IMR-90 (cell line): ENCODE measurements around the gene PTPN23. TPM values are rescaled to one million over a fixed set of nuclear protein-coding genes. Genes with fewer than 3 reads are reported as not detected.

ENCODE experiments used
- ATAC-seq: fragments of 200-7000 bp; cut with Tn5 transposase; 2 replicates; pipeline ENCODE4 v1.9.1; 2020; ENCODE audit warnings: low read depth, mild to moderate bottlenecking, moderate library complexity
- BruUV-seq: library from RNA; stranded (reverse); fragments of 400-500 nt; replicated peaks from 2 replicates; lab custom pipeline; 2021; lab: Mats Ljungman, UMichigan
- CTCF ChIA-PET: fragments of 300-600 bp; formaldehyde crosslinking; extraction: SDS; loops from one replicate; lab custom pipeline; 2021; ENCODE audit warnings: antibody characterized with exemption; lab: Yijun Ruan, JAX
- POLR2A ChIA-PET: fragments of 300-600 bp; sonication (Branson Sonifier 250); formaldehyde crosslinking; loops from one replicate; lab custom pipeline; 2022; ENCODE audit warnings: antibody characterized with exemption; ENCODE audit not compliant: unreplicated experiment; lab: Charles Lee
- DNase-seq: peaks from one replicate; pipeline ENCODE4 v3.0.0; 2013
- H2AFZ ChIP-seq: replicated peaks from 2 replicates; pipeline ENCODE3; 2013; ENCODE audit warnings: low read length, mild to moderate bottlenecking; ENCODE audit not compliant: poor library complexity
- H2AK5ac ChIP-seq: 2 replicates; pipeline ENCODE4 v1.6.1; 2013; ENCODE audit warnings: low read depth, low read length, inconsistent platforms
- H2AK9ac ChIP-seq: replicated peaks from 2 replicates; pipeline ENCODE3; 2013; ENCODE audit warnings: mild to moderate bottlenecking, low read depth, low read length, moderate library complexity; ENCODE audit not compliant: poor library complexity
- H2BK120ac ChIP-seq: 2 replicates; pipeline ENCODE4 v1.6.1; 2013; ENCODE audit warnings: low read depth, low read length, inconsistent platforms
- H2BK15ac ChIP-seq: 3 replicates; pipeline ENCODE4 v1.6.1; 2013; ENCODE audit warnings: low read depth, low read length, inconsistent platforms
- H2BK20ac ChIP-seq: 2 replicates; pipeline ENCODE4 v1.6.1; 2013; ENCODE audit warnings: low read depth, mild to moderate bottlenecking, inconsistent platforms, low read length, moderate library complexity
- H2BK5ac ChIP-seq: 2 replicates; pipeline ENCODE4 v1.6.1; 2013; ENCODE audit warnings: mild to moderate bottlenecking, low read depth, low read length, inconsistent platforms; ENCODE audit not compliant: poor library complexity, severe bottlenecking
- H3K14ac ChIP-seq: replicated peaks from 2 replicates; pipeline ENCODE4 v1.6.1; 2013; ENCODE audit warnings: low read depth, low read length, inconsistent platforms
- H3K18ac ChIP-seq: 2 replicates; pipeline ENCODE4 v1.6.1; 2013; ENCODE audit warnings: low read depth, low read length, control low read depth
- H3K23ac ChIP-seq: 2 replicates; pipeline ENCODE4 v1.6.1; 2013; ENCODE audit warnings: low read depth, low read length, inconsistent platforms
- H3K27ac ChIP-seq: 2 replicates; pipeline ENCODE4 v1.5.1; 2013; ENCODE audit warnings: mild to moderate bottlenecking, control low read depth, low read length; ENCODE audit not compliant: insufficient read depth
- H3K27me3 ChIP-seq: 2 replicates; pipeline ENCODE4 v1.6.1; 2013; ENCODE audit warnings: low read length; ENCODE audit not compliant: control insufficient read depth, insufficient read depth
- H3K36me3 ChIP-seq: 2 replicates; pipeline ENCODE4 v1.6.1; 2013; ENCODE audit warnings: low read length, mixed read lengths; ENCODE audit not compliant: control insufficient read depth, insufficient read depth
- H3K4ac ChIP-seq: 2 replicates; pipeline ENCODE4 v1.6.1; 2013; ENCODE audit warnings: low read depth, low read length, inconsistent platforms
- H3K4me1 ChIP-seq: 2 replicates; pipeline ENCODE4 v1.6.1; 2013; ENCODE audit warnings: low read length, mixed read lengths; ENCODE audit not compliant: control insufficient read depth, insufficient read depth
- H3K4me2 ChIP-seq: 2 replicates; pipeline ENCODE4 v1.6.1; 2013; ENCODE audit warnings: low read depth, mild to moderate bottlenecking, control low read depth, low read length, moderate library complexity
- H3K4me3 ChIP-seq: 2 replicates; pipeline ENCODE4 v1.5.1; 2013; ENCODE audit warnings: low read depth, mild to moderate bottlenecking, control low read depth, low read length, moderate library complexity; ENCODE audit not compliant: insufficient read depth
- H3K56ac ChIP-seq: 2 replicates; pipeline ENCODE4 v1.6.1; 2013; ENCODE audit warnings: low read length, inconsistent platforms; ENCODE audit not compliant: insufficient read depth; ENCODE audit errors: extremely low read depth
- H3K79me1 ChIP-seq, 2 experiments: 2 replicates each; pipeline ENCODE4 v1.6.1; 2013; ENCODE audit warnings: low read length in 2 of 2, inconsistent platforms in 1 of 2, low read depth in 1 of 2
- H3K9ac ChIP-seq: 2 replicates; pipeline ENCODE4 v1.6.1; 2013; ENCODE audit warnings: low read depth, low read length, control low read depth
- H3K9me1 ChIP-seq: 2 replicates; pipeline ENCODE4 v1.6.1; 2013; ENCODE audit warnings: low read length, inconsistent platforms; ENCODE audit not compliant: insufficient read depth
- H3K9me3 ChIP-seq: 2 replicates; pipeline ENCODE4 v1.6.1; 2013; ENCODE audit warnings: low read length; ENCODE audit not compliant: control insufficient read depth, insufficient read depth
- H4K20me1 ChIP-seq: 2 replicates; pipeline ENCODE4 v1.6.1; 2013; ENCODE audit warnings: low read length, inconsistent platforms; ENCODE audit not compliant: insufficient read depth
- H4K5ac ChIP-seq: 2 replicates; pipeline ENCODE4 v1.6.1; 2013; ENCODE audit warnings: mild to moderate bottlenecking, low read depth, low read length, control low read depth
- H4K8ac ChIP-seq, 2 experiments: 2 replicates each; pipeline ENCODE4 v1.6.1; 2013; ENCODE audit warnings: low read depth in 2 of 2, low read length in 2 of 2, control low read depth in 1 of 2, inconsistent platforms in 1 of 2
- H4K91ac ChIP-seq: 2 replicates; pipeline ENCODE4 v1.6.1; 2013; ENCODE audit warnings: low read depth, low read length, inconsistent platforms; ENCODE audit not compliant: insufficient read depth
- BHLHE40 ChIP-seq: fragments of 150-350 bp; IDR thresholded peaks from 2 replicates; pipeline ENCODE4 v1.6.1; 2016; ENCODE audit warnings: mild to moderate bottlenecking, low read depth, low read length
- CEBPB ChIP-seq: IDR thresholded peaks from 2 replicates; pipeline ENCODE4 v1.6.1; 2012; ENCODE audit warnings: low read depth, low read length, improper control_type of control experiment
- CHD1 ChIP-seq: IDR thresholded peaks from 2 replicates; pipeline ENCODE4 v1.6.1; 2012; ENCODE audit warnings: low read depth, low read length, improper control_type of control experiment
- CTCF ChIP-seq: conservative IDR thresholded peaks from 2 replicates; pipeline ENCODE4 v1.5.1; 2012; ENCODE audit warnings: mild to moderate bottlenecking, low read depth, low read length, improper control_type of control experiment
- FOS ChIP-seq: fragments of 150-350 bp; IDR thresholded peaks from 2 replicates; pipeline ENCODE4 v1.6.1; 2016; ENCODE audit warnings: low read depth, low read length
- MAFK ChIP-seq: IDR thresholded peaks from 2 replicates; pipeline ENCODE4 v1.6.1; 2012; ENCODE audit warnings: low read depth, low read length, improper control_type of control experiment
- MAZ ChIP-seq: IDR thresholded peaks from 2 replicates; pipeline ENCODE4 v1.6.1; 2012; ENCODE audit warnings: low read depth, mild to moderate bottlenecking, low read length, improper control_type of control experiment, moderate library complexity, borderline replicate concordance
- MXI1 ChIP-seq: IDR thresholded peaks from 2 replicates; pipeline ENCODE4 v1.6.1; 2012; ENCODE audit warnings: low read depth, mild to moderate bottlenecking, low read length, moderate library complexity, borderline replicate concordance
- NFE2L2 ChIP-seq: fragments of 150-350 bp; IDR thresholded peaks from 2 replicates; pipeline ENCODE4 v1.6.1; 2016; ENCODE audit warnings: low read depth, mild to moderate bottlenecking, low read length
- POLR2A ChIP-seq: IDR thresholded peaks from 2 replicates; pipeline ENCODE4 v1.6.1; 2012; ENCODE audit warnings: mild to moderate bottlenecking, low read depth, low read length
- RAD21 ChIP-seq: IDR thresholded peaks from 2 replicates; pipeline ENCODE4 v1.6.1; 2012; ENCODE audit warnings: low read length, improper control_type of control experiment
- RCOR1 ChIP-seq: IDR thresholded peaks from 2 replicates; pipeline ENCODE4 v1.6.1; 2012; ENCODE audit warnings: mild to moderate bottlenecking, low read length, improper control_type of control experiment; ENCODE audit not compliant: insufficient replicate concordance
- RFX5 ChIP-seq: IDR thresholded peaks from 2 replicates; pipeline ENCODE4 v1.8.0; 2012; ENCODE audit warnings: low read depth, mild to moderate bottlenecking, low read length, moderate library complexity
- SMC3 ChIP-seq: fragments of 150-350 bp; IDR thresholded peaks from 2 replicates; pipeline ENCODE4 v1.6.1; 2016; ENCODE audit warnings: low read depth, mild to moderate bottlenecking, antibody characterized with exemption, low read length, moderate library complexity
- USF2 ChIP-seq: fragments of 150-350 bp; IDR thresholded peaks from 2 replicates; pipeline ENCODE4 v1.6.1; 2017; ENCODE audit warnings: mild to moderate bottlenecking, antibody characterized with exemption, low read length, low read depth
- WGBS, 2 experiments: methylation state at CpG; one replicate each; pipeline versions ENCODE4 v1.1.5 to v1.1.7; 2013; ENCODE audit warnings: missing lambda C conversion rate in 2 of 2; ENCODE audit not compliant: insufficient read length in 1 of 2; ENCODE audit errors: extremely low coverage in 2 of 2; 5-methylcytosine and 5-hydroxymethylcytosine counted together
- dilution Hi-C: fragments of 300-500 bp; cut with HindIII; formaldehyde crosslinking; loops from one replicate; pipeline ENCODE4 v1.14.3; 2018; ENCODE audit warnings: low sequenced_read_pairs; ENCODE audit not compliant: unreplicated experiment
- in situ Hi-C: fragments of 300-500 bp; cut with MboI; formaldehyde crosslinking; loops from 3 replicates; pipeline ENCODE4 v1.14.3; 2019; ENCODE audit warnings: low sequenced_read_pairs, inconsistent platforms, mixed read lengths
- intact Hi-C: fragments of 100-400 bp; cut with micrococcal nuclease; formaldehyde crosslinking; loops from 2 replicates; pipeline ENCODE4 v1.10.0; 2022
- polyA plus RNA-seq, 3 experiments: library from polyadenylated mRNA; depleted of rRNA; stranded (reverse); fragments of >200 nt; gene quantifications; 2 replicates each; pipeline ENCODE4 v1.2.3, GENCODE V29; 2012; ENCODE audit warnings: low replicate concordance in 1 of 3
- total RNA-seq: library from RNA; depleted of rRNA; stranded (reverse); fragments of >200 nt; gene quantifications from 2 replicates; pipeline ENCODE4 v1.2.3, GENCODE V29; 2012

PTPN23 gene
- total and polyA plus RNA-seq, 2 of the 4 experiments (the other 2 are of a cell fraction): 4.5 to 15.1 TPM

- no CpG with 5 or more reads among the region's 2 CpGs for WGBS, 2 experiments
- no peak overlapping the region for H2AFZ ChIP-seq
- intact Hi-C loops: no loop called here
- no peaks in the 10 kb centered on the region for H4K20me1 ChIP-seq
- H2AK9ac ChIP-seq: no peak overlapping the region
- H4K91ac ChIP-seq: no peak overlapping the region
- H3K36me3 ChIP-seq: no peaks in the 10 kb centered on the region
- no peak overlapping the region for H2BK120ac ChIP-seq
- H4K8ac ChIP-seq: no peak overlapping the region
- no peak overlapping the region for H4K5ac ChIP-seq
- H3K4ac ChIP-seq: no peak overlapping the region
- H3K56ac ChIP-seq: no peak overlapping the region
- no peak overlapping the region for H3K9ac ChIP-seq
- H2BK15ac ChIP-seq: no peak overlapping the region
- no peak overlapping the region for H2BK20ac ChIP-seq
- BruUV-seq: no TSS peak
- dilution Hi-C loops: no loop called here
- no peak overlapping the region for H2BK5ac ChIP-seq
- H3K18ac ChIP-seq: no peak overlapping the region
- H3K23ac ChIP-seq: no peak overlapping the region
- ATAC-seq (no peak), DNase-seq (no peak)
- no peaks in the 10 kb centered on the region for H3K9me1 ChIP-seq
- ChIA-PET POLR2A (no interaction called here), CTCF (no interaction called here)
- in situ Hi-C loops: loop anchor here (25.0 kb wide), 1 partner anchor 655 kb away; the partner anchor contains the start of genes PRSS50 and TMIE
- no peaks in the 10 kb centered on the region for H3K79me1 ChIP-seq
- H3K27me3 ChIP-seq: no peaks in the 10 kb centered on the region; the same call in none of the 2 replicates
- no peak overlapping the region for H2AK5ac ChIP-seq
- H3K9me3 ChIP-seq: no peaks in the 10 kb centered on the region
- no peak for TF ChIP-seq MAZ
- no peak for TF ChIP-seq BHLHE40
- TF ChIP-seq MAFK: no peak
- TF ChIP-seq FOS: no peak
- no peak for TF ChIP-seq CHD1
- no peak for TF ChIP-seq CEBPB
- TF ChIP-seq SMC3: no peak
- no peak for TF ChIP-seq CTCF
- TF ChIP-seq POLR2A: no peak
- TF ChIP-seq RCOR1: no peak
- TF ChIP-seq NFE2L2: no peak
- TF ChIP-seq RAD21: no peak
- TF ChIP-seq USF2: no peak
- TF ChIP-seq MXI1: no peak
- no peak for TF ChIP-seq RFX5
- H3K4me2 ChIP-seq: no peak overlapping the region
- no peaks in the 10 kb centered on the region for H3K4me1 ChIP-seq
- H3K4me3 ChIP-seq: no peak overlapping the region
- H3K14ac ChIP-seq: no peak overlapping the region
- no peak overlapping the region for H3K27ac ChIP-seq
Measured at GRCh38 chr3:47366833-47367232, 14.0 kb upstream of the PTPN23 start.
